ENCODE measurements around the gene TSC22D4. TPM values are rescaled to one million over a fixed set of nuclear protein-coding genes. Genes with fewer than 3 reads are reported as not detected.

TSC22D4 gene
- total and polyA plus RNA-seq, 2 experiments from 2014 or later = 19.1 to 30.7 TPM

DNA sequence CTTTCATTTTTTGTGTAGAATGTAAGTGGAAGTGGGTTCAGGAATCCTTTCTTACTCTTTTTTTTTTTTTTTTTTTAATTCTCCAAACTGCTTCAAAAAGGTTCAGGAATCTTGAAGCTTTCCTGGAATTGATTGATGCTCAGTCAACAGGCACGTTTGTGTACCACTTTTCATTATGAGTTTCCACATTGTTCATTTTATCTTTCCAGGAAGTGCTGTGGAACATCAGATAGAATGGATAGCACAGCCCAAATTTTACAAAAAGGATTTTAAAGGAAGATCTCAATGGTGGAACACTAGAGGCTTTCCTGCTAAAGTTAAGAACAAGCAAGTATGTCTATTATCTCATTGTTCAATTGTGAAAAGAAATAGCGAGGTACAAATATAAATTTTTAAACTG is 40.8 kb downstream of the TSC22D4 start:
- DNase-seq = no peak
- Histone ChIP-seq H3K4me2 (ENCODE audit: unreplicated experiment) (no peak overlapping the region), H3K4me3 (no peak overlapping the region), H3F3A (ENCODE audit: insufficient read depth) (peaks cover 30% of the 10 kb centered on the region), H3K27me3 (replicated peaks; ENCODE audit: insufficient read depth) (no peaks in the 10 kb centered on the region), H3K9me2 (ENCODE audit: insufficient read depth) (no peaks in the 10 kb centered on the region), H2AFZ (no peak overlapping the region), H3K79me2 (ENCODE audit: insufficient read depth) (peaks cover 27% of the 10 kb centered on the region), H3K36me3 (ENCODE audit: low read depth) (peaks cover 3% of the 10 kb centered on the region; the same call in 1 of the 2 replicates), H3K4me1 (ENCODE audit: insufficient read depth) (peaks cover 5% of the 10 kb centered on the region; the same call in 1 of the 2 replicates), H3K27ac (no peak overlapping the region), H4K20me1 (ENCODE audit: insufficient read depth) (no peaks in the 10 kb centered on the region), H3K9me3 (ENCODE audit: low read depth) (no peaks in the 10 kb centered on the region), H3K9ac (no peak overlapping the region)
- 51 to 52% methylated on average over 2 of the region's 2 CpGs for WGBS, 2 experiments (ENCODE audit: low coverage in 1 of 2, low lambda C conversion rate in 2 of 2, missing lambda C conversion rate in 2 of 2)
- in situ Hi-C loops (cut with MboI) = no loop called here
- TF ChIP-seq EZH2phosphoT487 (IDR thresholded peaks at IDR 0.05; ENCODE audit: insufficient read depth, low read depth) (no peak), EZH2 (IDR thresholded peaks at IDR 0.05; ENCODE audit: insufficient read depth, poor library complexity, severe bottlenecking) (no peak)

DNA sequence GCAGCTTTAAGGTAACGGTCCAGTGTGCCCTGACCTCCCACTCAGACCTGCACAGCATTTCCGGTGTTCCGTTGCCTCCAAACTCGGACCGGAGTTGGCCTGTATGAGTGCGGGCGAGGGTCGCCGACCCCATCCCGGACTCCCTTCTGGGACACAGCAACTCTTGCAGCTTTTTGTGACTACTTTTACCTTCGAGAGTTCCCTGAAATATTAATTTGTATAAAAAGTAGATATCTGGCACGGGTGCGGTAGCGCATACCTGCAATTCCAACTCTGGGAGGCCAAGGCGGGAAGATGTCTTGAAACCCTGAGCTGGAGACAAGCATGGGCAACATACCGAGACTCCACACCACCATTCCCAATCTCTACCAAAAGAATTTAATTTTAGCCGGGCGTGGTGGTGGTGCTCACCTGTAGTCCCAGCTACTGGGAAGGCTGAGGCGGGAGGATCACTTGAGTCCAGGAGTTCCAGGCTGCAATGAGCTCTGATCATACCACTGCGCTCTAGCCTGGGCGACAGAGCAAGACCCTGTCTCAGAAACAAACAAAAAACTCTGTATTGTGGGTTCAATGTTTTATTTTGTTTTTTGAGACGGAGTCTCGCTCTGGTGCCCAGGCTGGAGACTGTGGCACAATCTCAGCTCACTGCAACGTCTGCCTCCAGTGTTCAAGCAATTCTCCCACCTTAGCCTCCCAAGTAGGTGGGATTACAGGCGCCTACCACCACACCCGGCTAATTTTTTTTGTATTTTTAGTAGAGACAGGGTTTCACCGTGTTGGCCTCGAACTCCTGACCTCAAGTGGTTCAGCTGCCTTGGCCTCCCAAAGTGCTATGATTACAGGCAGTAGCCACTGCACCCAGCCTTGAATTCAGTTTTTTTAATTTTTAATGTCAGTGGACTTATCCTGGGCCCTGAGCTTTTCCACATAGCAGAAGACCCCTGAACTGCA is 41.6 kb downstream of the TSC22D4 start:
- peak overlapping the region; percentile 91 for H2AFZ ChIP-seq
- in situ Hi-C loops (cut with MboI) = no loop called here

DNA sequence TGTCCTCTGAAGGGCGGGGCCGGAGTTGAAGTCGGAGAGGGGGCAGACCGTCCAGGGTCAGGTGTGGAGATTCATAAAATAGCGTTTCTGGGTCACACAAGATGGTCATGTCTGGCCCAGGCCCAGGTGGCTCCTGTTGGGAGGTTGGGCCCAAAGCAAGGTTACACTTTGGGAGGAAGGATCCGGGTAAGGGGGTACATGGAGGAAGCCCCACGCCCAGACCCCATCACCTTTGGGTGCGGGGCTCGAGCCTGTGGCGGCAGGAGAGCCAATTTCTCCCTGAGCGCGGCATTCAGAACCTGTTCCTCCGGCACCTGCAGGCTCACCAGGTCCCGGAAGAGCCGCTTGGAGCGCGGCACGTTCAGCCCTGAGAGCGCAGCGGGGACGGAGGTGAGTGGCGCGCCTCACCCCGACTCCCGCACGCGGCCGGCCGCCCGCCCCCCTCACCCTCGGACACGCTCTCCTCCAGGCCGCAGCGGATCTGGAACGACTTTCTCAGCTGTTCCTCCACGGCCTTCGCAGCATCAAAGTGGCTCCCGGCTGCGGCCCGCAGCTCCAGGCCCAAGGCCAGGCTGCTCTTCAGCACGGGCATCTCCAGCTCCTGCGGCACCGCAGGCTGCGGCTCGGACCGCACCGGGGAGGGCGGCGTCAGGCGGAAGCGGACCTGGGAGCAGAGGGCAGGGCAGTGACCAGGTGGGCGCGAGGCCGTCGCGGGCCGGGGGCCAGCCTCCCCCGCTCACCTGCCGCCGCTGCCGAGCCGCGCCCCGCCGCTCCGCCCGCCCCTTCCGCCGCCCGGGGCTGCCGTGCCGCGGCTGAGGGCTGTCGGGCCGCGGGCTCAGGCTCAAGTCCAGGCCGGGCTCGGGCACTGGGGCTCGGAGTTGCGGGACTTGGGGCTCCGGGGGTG is 43.4 kb downstream of the TSC22D4 start:
- peak overlapping the region; percentile 91 for H2AFZ ChIP-seq
- H3K27ac ChIP-seq = peak overlapping the region; percentile 81
- peaks cover 36% of the 10 kb centered on the region for H3F3A ChIP-seq (ENCODE audit: insufficient read depth)
- H3K27me3 ChIP-seq (replicated peaks; ENCODE audit: insufficient read depth) = no peaks in the 10 kb centered on the region
- peak overlapping the region; percentile 97 for H3K4me3 ChIP-seq
- H3K9me3 ChIP-seq (ENCODE audit: low read depth) = no peaks in the 10 kb centered on the region
- H3K4me2 ChIP-seq (ENCODE audit: unreplicated experiment) = peak overlapping the region; percentile 86
- peak overlapping the region; percentile 95 for H3K9ac ChIP-seq
- no peaks in the 10 kb centered on the region for H3K9me2 ChIP-seq (ENCODE audit: insufficient read depth)
- peaks cover 3% of the 10 kb centered on the region; the same call in 1 of the 2 replicates for H3K36me3 ChIP-seq (ENCODE audit: low read depth)
- TF ChIP-seq EZH2 (IDR thresholded peaks at IDR 0.05; ENCODE audit: insufficient read depth, poor library complexity, severe bottlenecking) (no peak), EZH2phosphoT487 (IDR thresholded peaks at IDR 0.05; ENCODE audit: insufficient read depth, low read depth) (no peak)
- peak; percentile 61 for DNase-seq
- WGBS, 2 experiments (ENCODE audit: low coverage in 1 of 2, low lambda C conversion rate in 2 of 2, missing lambda C conversion rate in 2 of 2) = 5 to 6% methylated on average over 46 to 54 of the region's 81 CpGs
- in situ Hi-C loops (cut with MboI) = no loop called here
- H3K4me1 ChIP-seq (ENCODE audit: insufficient read depth) = peaks cover 19% of the 10 kb centered on the region; the same call in 1 of the 2 replicates
- peaks cover 52% of the 10 kb centered on the region for H3K79me2 ChIP-seq (ENCODE audit: insufficient read depth)
- H4K20me1 ChIP-seq (ENCODE audit: insufficient read depth) = no peaks in the 10 kb centered on the region

More for the DNA sequence above, 41.6 kb downstream of the TSC22D4 start:
- peak overlapping the region; percentile 97 for H3K4me3 ChIP-seq
- TF ChIP-seq EZH2phosphoT487 (IDR thresholded peaks at IDR 0.05; ENCODE audit: insufficient read depth, low read depth) = no peak
- TF ChIP-seq EZH2 (IDR thresholded peaks at IDR 0.05; ENCODE audit: insufficient read depth, poor library complexity, severe bottlenecking) = no peak
- no peak overlapping the region for H3K27ac ChIP-seq
- H3K9me2 ChIP-seq (ENCODE audit: insufficient read depth) = no peaks in the 10 kb centered on the region
- H3K9me3 ChIP-seq (ENCODE audit: low read depth) = no peaks in the 10 kb centered on the region
- no peaks in the 10 kb centered on the region for H4K20me1 ChIP-seq (ENCODE audit: insufficient read depth)
- no peak for DNase-seq
- H3K79me2 ChIP-seq (ENCODE audit: insufficient read depth) = peaks cover 35% of the 10 kb centered on the region
- peak overlapping the region; percentile 95 for H3K9ac ChIP-seq
- peak overlapping the region; percentile 86 for H3K4me2 ChIP-seq (ENCODE audit: unreplicated experiment)
- peaks cover 3% of the 10 kb centered on the region; the same call in 1 of the 2 replicates for H3K36me3 ChIP-seq (ENCODE audit: low read depth)
- H3K27me3 ChIP-seq (replicated peaks; ENCODE audit: insufficient read depth) = no peaks in the 10 kb centered on the region
- peaks cover 30% of the 10 kb centered on the region for H3F3A ChIP-seq (ENCODE audit: insufficient read depth)
- WGBS, 2 experiments (ENCODE audit: low coverage in 1 of 2, low lambda C conversion rate in 2 of 2, missing lambda C conversion rate in 2 of 2) = 81 to 83% methylated on average over 27 to 28 of the region's 28 CpGs
- H3K4me1 ChIP-seq (ENCODE audit: insufficient read depth) = peaks cover 5% of the 10 kb centered on the region; the same call in 1 of the 2 replicates

Measured in GM23248 (cell line).